Endothelial cell (in vitro differentiated cells): ENCODE data around the gene MYO10. TPM values are rescaled to one million over a fixed set of nuclear protein-coding genes. Genes with fewer than 3 reads are reported as not detected.

ENCODE experiments used
- DNase-seq: peaks from one replicate; pipeline ENCODE4 v3.0.0; 2021; ENCODE audit warnings: low spot score
- H3K27ac Mint-ChIP-seq: one replicate; pipeline ENCODE4 v1.8.0; 2021; ENCODE audit warnings: mixed read lengths, inconsistent platforms; ENCODE audit not compliant: unreplicated experiment
- H3K27me3 Mint-ChIP-seq: one replicate; pipeline ENCODE4 v1.8.0; 2021; ENCODE audit warnings: mild to moderate bottlenecking, moderate library complexity, mixed read lengths, inconsistent platforms; ENCODE audit not compliant: unreplicated experiment
- H3K36me3 Mint-ChIP-seq: one replicate; pipeline ENCODE4 v1.8.0; 2021; ENCODE audit warnings: mild to moderate bottlenecking, low read depth, mixed read lengths, inconsistent platforms; ENCODE audit not compliant: unreplicated experiment
- H3K4me1 Mint-ChIP-seq: one replicate; pipeline ENCODE4 v1.8.0; 2021; ENCODE audit warnings: mild to moderate bottlenecking, mixed read lengths, inconsistent platforms; ENCODE audit not compliant: unreplicated experiment
- H3K4me3 Mint-ChIP-seq: one replicate; pipeline ENCODE4 v1.8.0; 2021; ENCODE audit warnings: mild to moderate bottlenecking, mixed read lengths, inconsistent platforms; ENCODE audit not compliant: unreplicated experiment
- H3K9me3 Mint-ChIP-seq: one replicate; pipeline ENCODE4 v1.8.0; 2021; ENCODE audit warnings: mixed read lengths, inconsistent platforms; ENCODE audit not compliant: unreplicated experiment
- CTCF ChIP-seq: fragments of 200-600 bp; sonication (generic); IDR thresholded peaks from one replicate; pipeline ENCODE4 v1.5.0; 2021; ENCODE audit warnings: antibody characterized with exemption; ENCODE audit not compliant: unreplicated experiment
- total RNA-seq: library from RNA; stranded (reverse); fragmentation: NEBNext Ultra II Directional; extraction: Animal tissue kit (Norgen Biotek cat#: 25700); gene quantifications from one replicate; pipeline ENCODE4 v1.2.1, GENCODE V29; 2021; ENCODE audit not compliant: unreplicated experiment

MYO10 gene
- total RNA-seq, 1 donor from 2014 or later, result 132 TPM

DNA sequence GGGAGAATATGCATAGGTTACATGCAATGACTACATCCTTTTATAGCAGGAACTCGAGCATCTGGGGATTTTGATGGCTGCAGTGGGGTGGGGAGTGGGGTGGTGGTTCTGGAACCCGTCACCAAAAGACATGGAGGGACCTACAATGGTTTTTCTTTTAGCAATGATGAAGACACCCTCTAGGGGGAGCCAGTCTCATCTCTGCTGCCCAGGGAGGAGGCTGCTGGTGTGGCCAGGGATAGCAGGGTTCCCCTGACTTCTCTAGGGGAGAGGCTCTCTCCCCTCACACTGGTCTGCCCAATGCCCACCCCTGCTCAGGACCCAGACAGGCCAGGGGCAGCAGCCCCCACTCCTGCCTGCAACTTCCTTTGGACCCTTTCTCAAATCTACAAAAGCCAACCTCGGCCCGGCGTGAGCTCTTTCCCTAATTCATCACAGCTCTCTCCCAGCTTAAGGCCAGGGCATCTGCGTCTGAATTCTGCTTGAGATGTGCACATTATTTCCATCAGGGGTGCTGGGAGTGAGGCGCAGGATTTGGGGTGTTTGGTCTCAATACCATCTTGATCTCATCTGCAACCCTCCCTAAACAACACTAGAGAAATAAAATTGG lies 245.7 kb downstream of the MYO10 start:
- Mint-ChIP-seq H3K27ac (no peak overlapping the region), H3K36me3 (peaks cover 55% of the 10 kb centered on the region)
- peak; percentile 72 for TF ChIP-seq CTCF

GRCh38 chr5:16687898-16688297 lies 248.2 kb downstream of the MYO10 start:
- Mint-ChIP-seq H3K9me3 (no peaks in the 10 kb centered on the region), H3K4me1 (no peaks in the 10 kb centered on the region), H3K36me3 (peaks cover 58% of the 10 kb centered on the region), H3K27ac (peak overlapping the region; percentile 36), H3K4me3 (no peak overlapping the region), H3K27me3 (peaks cover 8% of the 10 kb centered on the region)
- TF ChIP-seq CTCF, result no peak
- DNase-seq, result no peak

More for the DNA sequence above, 245.7 kb downstream of the MYO10 start:
- DNase-seq, result peak; percentile 77
- H3K9me3 Mint-ChIP-seq, result no peaks in the 10 kb centered on the region
- H3K4me3 Mint-ChIP-seq, result no peak overlapping the region
- peaks cover 6% of the 10 kb centered on the region for H3K27me3 Mint-ChIP-seq
- H3K4me1 Mint-ChIP-seq, result no peaks in the 10 kb centered on the region

- H3K9me3 Mint-ChIP-seq, result no peaks in the 10 kb centered on the region
- DNase-seq, result no peak
- no peak overlapping the region for H3K4me3 Mint-ChIP-seq
- no peak overlapping the region for H3K27ac Mint-ChIP-seq
- no peaks in the 10 kb centered on the region for H3K4me1 Mint-ChIP-seq
- H3K36me3 Mint-ChIP-seq, result peaks cover 78% of the 10 kb centered on the region
- no peak for TF ChIP-seq CTCF
- peaks cover 5% of the 10 kb centered on the region for H3K27me3 Mint-ChIP-seq
These were observed 251.0 kb downstream of the MYO10 start for GRCh38 chr5:16685069-16685468.

DNA sequence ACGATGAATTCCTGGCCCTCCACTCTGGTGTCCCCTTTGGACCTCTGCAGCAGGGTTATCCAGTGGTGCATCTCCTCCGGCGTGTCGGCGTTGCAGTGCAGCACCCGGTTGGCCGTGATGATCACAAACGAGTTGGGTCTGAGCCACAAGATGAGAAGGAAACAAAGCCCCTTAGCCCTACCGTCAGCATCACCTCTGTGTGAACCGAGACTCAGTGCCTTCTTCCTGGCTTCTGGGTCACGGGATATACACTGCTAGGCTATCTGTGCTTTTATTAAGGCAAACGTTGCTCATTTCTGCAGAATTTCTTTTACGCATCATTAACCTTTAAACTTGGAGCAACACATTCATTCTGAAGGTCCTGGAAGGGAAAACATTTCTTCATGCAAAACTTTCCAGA lies 254.2 kb downstream of the MYO10 start:
- DNase-seq, result no peak
- H3K4me3 Mint-ChIP-seq, result no peak overlapping the region
- no peaks in the 10 kb centered on the region for H3K4me1 Mint-ChIP-seq
- H3K27me3 Mint-ChIP-seq, result peaks cover 5% of the 10 kb centered on the region
- H3K9me3 Mint-ChIP-seq, result no peaks in the 10 kb centered on the region
- H3K27ac Mint-ChIP-seq, result no peak overlapping the region
- H3K36me3 Mint-ChIP-seq, result peaks cover 63% of the 10 kb centered on the region
- TF ChIP-seq CTCF, result no peak

GRCh38 chr5:16679863-16680262 lies 256.2 kb downstream of the MYO10 start:
- Mint-ChIP-seq H3K9me3 (no peaks in the 10 kb centered on the region), H3K27me3 (peaks cover 6% of the 10 kb centered on the region), H3K27ac (no peak overlapping the region), H3K4me3 (peak overlapping the region; percentile 62), H3K36me3 (peaks cover 68% of the 10 kb centered on the region), H3K4me1 (no peaks in the 10 kb centered on the region)
- TF ChIP-seq CTCF, result no peak
- DNase-seq, result peak; percentile 26
